ENCODE results near the gene CEACAM16.

Gene CEACAM16

GRCh38 chr19:44657211-44657921 lies 41.6 kb upstream of the CEACAM16 start (continued):
- TF ChIP-seq SETDB1 (IDR thresholded peaks at IDR 0.05; ENCODE audit: insufficient read length, low read length) (no peak), ZBTB7A (tag by site-specific recombination; IDR thresholded peaks at IDR 0.05; ENCODE audit: low read depth) (no peak), CTCF (tag by site-specific recombination; IDR thresholded peaks at IDR 0.05) (peak; percentile 92), TCF7L2 (IDR thresholded peaks at IDR 0.05; ENCODE audit: borderline replicate concordance, low read depth, low read length) (no peak), PATZ1 (tag by site-specific recombination; IDR thresholded peaks at IDR 0.05) (0 out of 2 replicates have a peak, but pooled peaks have one; percentile 30)

GRCh38 chr19:44658069-44658733 lies 40.8 kb upstream of the CEACAM16 start:
- peaks cover 46 to 94% of the 10 kb centered on the region in 2 experiments for H3K36me3 ChIP-seq (ENCODE audit: control insufficient read depth in 2 of 2, insufficient read depth in 1 of 2, low read length in 2 of 2)
- CTCF ChIA-PET, result interaction anchor here (0.6 to 5.7 kb wide), 10 partner anchors 9 to 116 kb away, joined by 3 to 52 read pairs (median 7); no protein-coding TSS in a partner anchor

GRCh38 chr19:44660081-44660480 lies 38.9 kb upstream of the CEACAM16 start:
- Histone ChIP-seq H3K36me3 (ENCODE audit: control insufficient read depth in 2 of 2, insufficient read depth in 1 of 2, low read length in 2 of 2) (peaks cover 40 to 82% of the 10 kb centered on the region in 2 experiments), H3K9me3 (ENCODE audit: control insufficient read depth, insufficient read depth, low read depth, low read length) (no peaks in the 10 kb centered on the region), H3K27ac (ENCODE audit: extremely low read depth, low read depth, low read length) (no peak overlapping the region), H3K4me3 (ENCODE audit: low read depth, low read length) (no peak overlapping the region), H3K4me1 (ENCODE audit: control insufficient read depth, insufficient read depth, low read length) (no peaks in the 10 kb centered on the region)
- POLR2A ChIA-PET, result no interaction called here
- CTCF ChIA-PET, result interaction anchor here (0.7 to 5.7 kb wide), 6 partner anchors 30 to 321 kb away, joined by 3 to 52 read pairs (median 4); no protein-coding TSS in a partner anchor
- TF ChIP-seq ZNF747 (tag by site-specific recombination; IDR thresholded peaks at IDR 0.05) (no peak), REPIN1 (tag by site-specific recombination; IDR thresholded peaks at IDR 0.05; ENCODE audit: low read depth) (peak; percentile 47; the same call in 1 of the 2 replicates), ZSCAN4 (tag by site-specific recombination; IDR thresholded peaks at IDR 0.05) (no peak)

More at GRCh38 chr19:44658069-44658733, 40.8 kb upstream of the CEACAM16 start:
- Histone ChIP-seq H3K9me3 (ENCODE audit: control insufficient read depth, insufficient read depth, low read depth, low read length) (no peaks in the 10 kb centered on the region), H3K4me1 (ENCODE audit: control insufficient read depth, insufficient read depth, low read length) (no peaks in the 10 kb centered on the region), H3K4me3 (ENCODE audit: low read depth, low read length) (no peak overlapping the region), H3K27ac (ENCODE audit: extremely low read depth, low read depth, low read length) (no peak overlapping the region)
- POLR2A ChIA-PET, result interaction anchor here (1.0 kb wide), 1 partner anchor 75 kb away, joined by 3 read pairs; no protein-coding TSS in a partner anchor
- no peak for TF ChIP-seq ZNF658 (tag by site-specific recombination; IDR thresholded peaks at IDR 0.05)
- TF ChIP-seq ZNF280C (tag by site-specific recombination; IDR thresholded peaks at IDR 0.05), result no peak
